SK-N-MC (cell line): ENCODE results near the gene SPTSSB.

Source experiments
- EZH2 ChIP-seq: fragments of 200-600 bp; sonication (generic); IDR thresholded peaks from one replicate; pipeline ENCODE4 v1.6.1; 2017; ENCODE audit warnings: antibody characterized with exemption
- POLR2AphosphoS5 ChIP-seq: IDR thresholded peaks from 2 replicates; pipeline ENCODE4 v1.6.1; 2012; ENCODE audit warnings: mild to moderate bottlenecking, low read depth, low read length, borderline replicate concordance

- no peak for TF ChIP-seq POLR2AphosphoS5
- TF ChIP-seq EZH2 = no peak
These were observed 27.8 kb downstream of the SPTSSB start for GRCh38 chr3:161343540-161343939.
